GM18511 (cell line): ENCODE data around the gene UBA6.
"Not testable (repeated sequence)": the region's sequence is repeated elsewhere in the genome, so short reads cannot be mapped to it uniquely, and the experiment has no call there.

Source experiments
- ATAC-seq: cut with Tn5 transposase; IDR thresholded peaks from one replicate; pipeline ENCODE4 v1.9.1; 2021; ENCODE audit warnings: mild to moderate bottlenecking, moderate library complexity; ENCODE audit not compliant: unreplicated experiment

UBA6 gene

GRCh38 chr4:67714248-67714583 is 13.3 kb upstream of the UBA6 start:
- peak; percentile 83 for ATAC-seq

GRCh38 chr4:67713529-67714247 is 12.7 kb upstream of the UBA6 start:
- peak; percentile 24 for ATAC-seq

- ATAC-seq, result no peak
These were observed 11.9 kb upstream of the UBA6 start for GRCh38 chr4:67712650-67713528.

- no peak for ATAC-seq
These were observed 11.2 kb upstream of the UBA6 start for GRCh38 chr4:67712000-67712625.

- ATAC-seq, result not testable (repeated sequence)
These were observed 5.7 kb upstream of the UBA6 start for GRCh38 chr4:67706682-67707081.

GRCh38 chr4:67704843-67705242 is 3.9 kb upstream of the UBA6 start:
- ATAC-seq, result no peak

GRCh38 chr4:67702166-67702565 is 1.2 kb upstream of the UBA6 start:
- no peak for ATAC-seq

- ATAC-seq, result peak; percentile 19
These were observed 529 bp upstream of the UBA6 start for GRCh38 chr4:67701517-67701850.

GRCh38 chr4:67700116-67700737 is 728 bp downstream of the UBA6 start:
- ATAC-seq, result peak; percentile 36

- no peak for ATAC-seq
These were observed 1.4 kb downstream of the UBA6 start for GRCh38 chr4:67699603-67700002.

- no peak for ATAC-seq
These were observed 2.9 kb downstream of the UBA6 start for GRCh38 chr4:67697860-67698687.

- no peak for ATAC-seq
These were observed 4.9 kb downstream of the UBA6 start for GRCh38 chr4:67696061-67696460.

- ATAC-seq, result no peak
These were observed 6.3 kb downstream of the UBA6 start for GRCh38 chr4:67694662-67695061.

GRCh38 chr4:67691328-67691727 is 9.6 kb downstream of the UBA6 start:
- ATAC-seq, result no peak

- no peak for ATAC-seq
These were observed 13.3 kb downstream of the UBA6 start for GRCh38 chr4:67687636-67688035.

GRCh38 chr4:67685532-67685859 is 15.5 kb downstream of the UBA6 start:
- ATAC-seq, result peak; percentile 6

- ATAC-seq, result peak; percentile 80
These were observed 16.0 kb downstream of the UBA6 start for GRCh38 chr4:67684839-67685531.

GRCh38 chr4:67682266-67682665 is 18.7 kb downstream of the UBA6 start:
- no peak for ATAC-seq

GRCh38 chr4:67680581-67681222 is 20.3 kb downstream of the UBA6 start:
- no peak for ATAC-seq

GRCh38 chr4:67678612-67679011 is 22.3 kb downstream of the UBA6 start:
- no peak for ATAC-seq
